ENCODE results near the gene GZMB.

The GZMB gene

GRCh38 chr14:24674204-24674970, 40.4 kb upstream of the GZMB start:
- no peak for DNase-seq (ENCODE audit: low read depth, low spot score)
- TF ChIP-seq CTCF (IDR thresholded peaks at IDR 0.05; ENCODE audit: low read depth, low read length), result no peak
- in situ Hi-C loops (cut with HindIII; ENCODE audit: low sequenced_read_pairs), result no loop called here
- H3K4me3 ChIP-seq (ENCODE audit: low read depth, low read length), result no peak overlapping the region

- TF ChIP-seq CTCF (IDR thresholded peaks at IDR 0.05; ENCODE audit: low read depth, low read length), result no peak
- DNase-seq (ENCODE audit: low read depth, low spot score), result no peak
- in situ Hi-C loops (cut with HindIII; ENCODE audit: low sequenced_read_pairs), result no loop called here
- H3K4me3 ChIP-seq (ENCODE audit: low read depth, low read length), result no peak overlapping the region
These were observed 39.7 kb upstream of the GZMB start for GRCh38 chr14:24673534-24674203.

- TF ChIP-seq CTCF (IDR thresholded peaks at IDR 0.05; ENCODE audit: low read depth, low read length), result no peak
- in situ Hi-C loops (cut with HindIII; ENCODE audit: low sequenced_read_pairs), result no loop called here
- DNase-seq (ENCODE audit: low read depth, low spot score), result no peak
- H3K4me3 ChIP-seq (ENCODE audit: low read depth, low read length), result no peak overlapping the region
These were observed 39.1 kb upstream of the GZMB start for GRCh38 chr14:24673059-24673458.

GRCh38 chr14:24670594-24670993, 36.6 kb upstream of the GZMB start:
- in situ Hi-C loops (cut with HindIII; ENCODE audit: low sequenced_read_pairs), result no loop called here
- no peak for TF ChIP-seq CTCF (IDR thresholded peaks at IDR 0.05; ENCODE audit: low read depth, low read length)
- H3K4me3 ChIP-seq (ENCODE audit: low read depth, low read length), result no peak overlapping the region
- DNase-seq (ENCODE audit: low read depth, low spot score), result no peak

GRCh38 chr14:24669651-24670050, 35.7 kb upstream of the GZMB start:
- in situ Hi-C loops (cut with HindIII; ENCODE audit: low sequenced_read_pairs), result no loop called here
- no peak for DNase-seq (ENCODE audit: low read depth, low spot score)
- no peak overlapping the region for H3K4me3 ChIP-seq (ENCODE audit: low read depth, low read length)
- TF ChIP-seq CTCF (IDR thresholded peaks at IDR 0.05; ENCODE audit: low read depth, low read length), result no peak

GRCh38 chr14:24665440-24665991, 31.5 kb upstream of the GZMB start:
- DNase-seq (ENCODE audit: low read depth, low spot score), result no peak
- no peak for TF ChIP-seq CTCF (IDR thresholded peaks at IDR 0.05; ENCODE audit: low read depth, low read length)
- in situ Hi-C loops (cut with HindIII; ENCODE audit: low sequenced_read_pairs), result no loop called here
- no peak overlapping the region for H3K4me3 ChIP-seq (ENCODE audit: low read depth, low read length)

Data from astrocyte of the spinal cord (primary cell).